Measurements from ENCODE around the gene CCNI2. TPM values are rescaled to one million over a fixed set of nuclear protein-coding genes. Genes with fewer than 3 reads are reported as not detected.

CCNI2 gene
- total RNA-seq, 1 donor from 2014 or later: 0.42 TPM

DNA sequence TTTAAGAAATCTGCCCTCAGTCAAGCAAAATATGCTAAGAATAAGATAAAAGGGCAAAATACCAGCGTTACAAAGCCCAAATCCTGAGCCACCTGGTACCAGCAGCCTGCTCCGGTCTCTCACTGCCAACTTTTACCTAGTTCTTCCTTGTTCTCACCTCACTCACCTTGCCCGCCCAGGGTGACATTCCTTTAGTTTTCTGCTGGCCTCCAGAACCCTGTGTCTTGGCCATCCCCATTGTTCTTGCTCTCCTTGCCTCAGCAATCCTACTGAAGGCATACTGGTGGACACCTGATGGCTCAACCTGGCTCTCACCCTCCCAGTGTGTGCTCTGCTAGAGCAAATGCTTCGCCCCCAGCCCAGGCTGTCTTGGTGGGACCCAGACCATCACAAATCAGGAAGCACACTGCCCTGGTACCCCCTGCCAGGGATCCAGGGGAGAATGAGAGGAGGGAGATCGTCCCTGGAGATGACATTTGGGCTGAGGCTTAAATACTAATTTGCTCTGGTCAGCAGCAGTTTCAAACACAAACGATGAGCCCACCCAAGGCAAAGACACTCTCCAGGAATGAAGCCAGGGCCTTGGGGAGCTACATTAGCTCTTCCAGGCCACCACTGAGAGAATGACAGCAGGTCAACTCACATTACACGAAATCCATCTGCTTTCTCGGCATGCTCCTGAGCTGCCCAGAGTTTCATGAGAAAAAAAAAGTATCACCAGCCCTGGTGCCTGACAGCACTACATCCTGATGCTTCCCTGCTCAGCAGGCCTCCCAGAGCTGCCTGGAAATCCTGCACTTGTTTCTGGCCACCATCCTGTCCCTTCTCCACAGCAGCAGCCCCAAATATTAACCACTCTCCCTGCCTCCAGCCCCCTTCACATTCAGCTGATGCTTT lies 42.0 kb downstream of the CCNI2 start:
- TF ChIP-seq, protein P1, sequence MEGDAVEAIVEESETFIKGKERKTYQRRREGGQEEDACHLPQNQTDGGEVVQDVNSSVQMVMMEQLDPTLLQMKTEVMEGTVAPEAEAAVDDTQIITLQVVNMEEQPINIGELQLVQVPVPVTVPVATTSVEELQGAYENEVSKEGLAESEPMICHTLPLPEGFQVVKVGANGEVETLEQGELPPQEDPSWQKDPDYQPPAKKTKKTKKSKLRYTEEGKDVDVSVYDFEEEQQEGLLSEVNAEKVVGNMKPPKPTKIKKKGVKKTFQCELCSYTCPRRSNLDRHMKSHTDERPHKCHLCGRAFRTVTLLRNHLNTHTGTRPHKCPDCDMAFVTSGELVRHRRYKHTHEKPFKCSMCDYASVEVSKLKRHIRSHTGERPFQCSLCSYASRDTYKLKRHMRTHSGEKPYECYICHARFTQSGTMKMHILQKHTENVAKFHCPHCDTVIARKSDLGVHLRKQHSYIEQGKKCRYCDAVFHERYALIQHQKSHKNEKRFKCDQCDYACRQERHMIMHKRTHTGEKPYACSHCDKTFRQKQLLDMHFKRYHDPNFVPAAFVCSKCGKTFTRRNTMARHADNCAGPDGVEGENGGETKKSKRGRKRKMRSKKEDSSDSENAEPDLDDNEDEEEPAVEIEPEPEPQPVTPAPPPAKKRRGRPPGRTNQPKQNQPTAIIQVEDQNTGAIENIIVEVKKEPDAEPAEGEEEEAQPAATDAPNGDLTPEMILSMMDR (IDR thresholded peaks at IDR 0.05; ENCODE audit: insufficient read depth, low read length, poor library complexity, severe bottlenecking): no peak
- H3K27me3 ChIP-seq (ENCODE audit: control insufficient read depth, insufficient read depth, low read length): no peaks in the 10 kb centered on the region
- no peaks in the 10 kb centered on the region for H3K36me3 ChIP-seq (ENCODE audit: control insufficient read depth, insufficient read depth, low read length)
- no peak for DNase-seq (ENCODE audit: low read depth)
- H3K4me3 ChIP-seq (ENCODE audit: low read depth, low read length): no peak overlapping the region

GRCh38 chr5:132790201-132790865 lies 43.1 kb downstream of the CCNI2 start:
- Histone ChIP-seq H3K27me3 (ENCODE audit: control insufficient read depth, insufficient read depth, low read length) (no peaks in the 10 kb centered on the region), H3K36me3 (ENCODE audit: control insufficient read depth, insufficient read depth, low read length) (no peaks in the 10 kb centered on the region), H3K4me3 (ENCODE audit: low read depth, low read length) (no peak overlapping the region)
- DNase-seq (ENCODE audit: low read depth): no peak
- TF ChIP-seq, protein P1 (IDR thresholded peaks at IDR 0.05; ENCODE audit: insufficient read depth, low read length, poor library complexity, severe bottlenecking): no peak

DNA sequence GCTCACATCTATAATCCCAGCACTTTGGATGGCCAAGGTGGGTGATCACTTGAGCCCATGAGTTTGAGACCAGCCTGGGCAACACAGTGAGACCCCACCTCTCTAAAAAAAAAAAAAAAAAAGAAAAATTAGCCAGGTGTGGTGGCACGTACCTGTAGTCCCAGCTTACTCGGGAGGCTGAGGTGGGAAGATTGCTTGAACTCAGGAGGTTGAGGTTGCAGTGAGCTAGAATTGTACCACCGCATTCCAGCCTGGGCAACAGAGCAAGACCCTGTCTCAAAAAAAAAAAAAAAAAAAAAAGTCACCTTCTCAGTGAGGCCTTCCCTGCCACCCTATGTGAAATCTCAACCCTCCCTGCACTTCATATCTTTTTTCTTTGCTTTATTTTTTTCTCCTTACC lies 43.8 kb downstream of the CCNI2 start:
- TF ChIP-seq, protein P1 (IDR thresholded peaks at IDR 0.05; ENCODE audit: insufficient read depth, low read length, poor library complexity, severe bottlenecking): no peak
- Histone ChIP-seq H3K36me3 (ENCODE audit: control insufficient read depth, insufficient read depth, low read length) (no peaks in the 10 kb centered on the region), H3K27me3 (ENCODE audit: control insufficient read depth, insufficient read depth, low read length) (no peaks in the 10 kb centered on the region), H3K4me3 (ENCODE audit: low read depth, low read length) (no peak overlapping the region)
- no peak for DNase-seq (ENCODE audit: low read depth)

- TF ChIP-seq, protein P1 (IDR thresholded peaks at IDR 0.05; ENCODE audit: insufficient read depth, low read length, poor library complexity, severe bottlenecking): no peak
- Histone ChIP-seq H3K36me3 (ENCODE audit: control insufficient read depth, insufficient read depth, low read length) (no peaks in the 10 kb centered on the region), H3K4me3 (ENCODE audit: low read depth, low read length) (no peak overlapping the region), H3K27me3 (ENCODE audit: control insufficient read depth, insufficient read depth, low read length) (no peaks in the 10 kb centered on the region)
- DNase-seq (ENCODE audit: low read depth): no peak
Measured at GRCh38 chr5:132797651-132798050, 50.4 kb downstream of the CCNI2 start.

GRCh38 chr5:132799392-132799791 lies 52.2 kb downstream of the CCNI2 start:
- TF ChIP-seq, protein P1 (IDR thresholded peaks at IDR 0.05; ENCODE audit: insufficient read depth, low read length, poor library complexity, severe bottlenecking): no peak
- no peak for DNase-seq (ENCODE audit: low read depth)

More at GRCh38 chr5:132799392-132799791, 52.2 kb downstream of the CCNI2 start:
- no peaks in the 10 kb centered on the region for H3K36me3 ChIP-seq (ENCODE audit: control insufficient read depth, insufficient read depth, low read length)
- no peak overlapping the region for H3K4me3 ChIP-seq (ENCODE audit: low read depth, low read length)
- no peaks in the 10 kb centered on the region for H3K27me3 ChIP-seq (ENCODE audit: control insufficient read depth, insufficient read depth, low read length)

Data from kidney epithelial cell (primary cell).